HepG2 (cell line): ENCODE results near the gene KLF5. TPM values are rescaled to one million over a fixed set of nuclear protein-coding genes. Genes with fewer than 3 reads are reported as not detected.

ENCODE experiments used
- DPF2 ChIP-seq: sonication (generic); formaldehyde crosslinking; IDR thresholded peaks from 2 replicates; pipeline ENCODE4 v1.4.0; 2020; ENCODE audit warnings: mild to moderate bottlenecking, low read depth, missing genetic modification reagents, borderline replicate concordance
- FOSL2 ChIP-seq: sonication (generic); formaldehyde crosslinking; IDR thresholded peaks from 2 replicates; pipeline ENCODE4 v1.4.0; 2020; ENCODE audit warnings: missing genetic modification reagents
- FOXO1 ChIP-seq: sonication (generic); formaldehyde crosslinking; IDR thresholded peaks from 2 replicates; pipeline ENCODE4 v1.4.0; 2020; ENCODE audit warnings: missing genetic modification reagents
- ISL2 ChIP-seq: sonication (generic); formaldehyde crosslinking; IDR thresholded peaks from 2 replicates; pipeline ENCODE4 v1.5.0; 2020; ENCODE audit warnings: missing genetic modification reagents
- RFX5 ChIP-seq: IDR thresholded peaks from 2 replicates; pipeline ENCODE4 v1.6.1; 2011; ENCODE audit warnings: low read depth, low read length, improper control_type of control experiment
- SKI ChIP-seq: fragments of 450-650 bp; IDR thresholded peaks from one replicate; pipeline ENCODE4 v1.6.1; 2018; ENCODE audit warnings: mild to moderate bottlenecking; ENCODE audit not compliant: partially characterized antibody
- polyA plus RNA-seq, 8 experiments: library from polyadenylated mRNA; depleted of rRNA in 3 of 8; stranded (reverse) in 7 of 8; unstranded in 1 of 8; fragments of >200 nt; fragmentation: Illumina TruSeq in 4 of 8; extraction: Trizol in 4 of 8; gene quantifications; 2 replicates each; pipeline versions ENCODE4 v1.2.1 to v1.2.3, GENCODE V29; 2011 to 2016; ENCODE audit warnings: low read depth in 4 of 8, missing spikeins in 1 of 8, mixed read lengths in 1 of 8; ENCODE audit not compliant: insufficient read depth in 1 of 8
- total RNA-seq, 5 experiments: library from RNA; depleted of rRNA; stranded (reverse); fragments of >200 nt; fragmentation: Illumina TruSeq; extraction: Trizol; gene quantifications; 2 replicates each; pipeline ENCODE4 v1.2.3, GENCODE V29; 2016; ENCODE audit warnings: low read depth in 1 of 5
- TF ChIP-seq, protein P1 (sequence below): sonication (generic); formaldehyde crosslinking; IDR thresholded peaks from 2 replicates; pipeline ENCODE4 v1.9.0; 2021; ENCODE audit warnings: mild to moderate bottlenecking, missing genetic modification reagents
- TF ChIP-seq, protein P2 (sequence below): sonication (generic); formaldehyde crosslinking; IDR thresholded peaks from 2 replicates; pipeline ENCODE4 v1.8.1; 2022; ENCODE audit warnings: mild to moderate bottlenecking, missing genetic modification reagents
- TF ChIP-seq, protein P3 (sequence below): sonication (generic); formaldehyde crosslinking; IDR thresholded peaks from 2 replicates; pipeline ENCODE4 v1.4.0; 2020; ENCODE audit warnings: mild to moderate bottlenecking, missing genetic modification reagents, borderline replicate concordance
- TF ChIP-seq, protein P4 (sequence below): sonication (generic); formaldehyde crosslinking; IDR thresholded peaks from 2 replicates; pipeline ENCODE4 v1.4.0; 2020; ENCODE audit warnings: missing genetic modification reagents, mild to moderate bottlenecking, borderline replicate concordance
- TF ChIP-seq, protein P5 (sequence below): sonication (generic); formaldehyde crosslinking; IDR thresholded peaks from 2 replicates; pipeline ENCODE4 v1.4.0; 2020; ENCODE audit warnings: missing genetic modification reagents

The KLF5 gene
- total and polyA plus RNA-seq, 2 of the 13 experiments (the other 11 are each of a cell fraction or from before 2014, with no cell fraction given): 1.7 to 9.2 TPM

DNA sequence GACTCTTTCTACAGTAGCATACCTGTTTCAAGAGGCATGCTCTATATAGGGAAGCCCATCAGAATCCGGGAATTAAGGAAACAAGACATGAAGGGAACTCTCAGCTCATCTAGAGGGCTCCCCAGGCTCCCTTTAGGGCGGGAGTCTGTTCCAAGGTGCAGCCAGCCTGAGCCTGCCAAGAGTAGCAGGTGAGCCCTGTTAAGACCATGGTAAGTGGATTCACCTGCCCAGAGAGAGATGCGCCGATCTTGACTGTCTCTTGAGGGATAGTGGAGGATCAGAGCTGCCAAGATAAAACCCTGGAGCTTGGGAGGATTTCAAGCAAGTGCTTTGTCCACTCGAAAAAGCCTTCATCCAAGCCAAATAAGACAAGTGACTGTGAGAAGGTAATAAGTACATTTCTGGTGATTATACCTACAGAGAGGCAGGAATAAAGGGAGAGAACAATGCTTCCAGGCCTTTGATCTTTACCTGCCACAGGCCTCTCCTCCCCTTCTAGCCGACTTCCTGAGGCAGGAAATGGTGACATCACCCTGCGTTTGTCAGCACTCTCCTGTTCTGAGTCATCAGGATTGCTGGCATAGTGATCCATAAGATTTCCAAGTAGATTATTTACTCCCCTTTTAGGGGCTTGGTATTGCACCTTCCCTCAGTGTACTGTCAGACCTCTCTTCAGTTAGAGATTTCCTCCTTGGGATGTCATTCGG is 31.5 kb downstream of the KLF5 start (continued):
- TF ChIP-seq, protein P1, sequence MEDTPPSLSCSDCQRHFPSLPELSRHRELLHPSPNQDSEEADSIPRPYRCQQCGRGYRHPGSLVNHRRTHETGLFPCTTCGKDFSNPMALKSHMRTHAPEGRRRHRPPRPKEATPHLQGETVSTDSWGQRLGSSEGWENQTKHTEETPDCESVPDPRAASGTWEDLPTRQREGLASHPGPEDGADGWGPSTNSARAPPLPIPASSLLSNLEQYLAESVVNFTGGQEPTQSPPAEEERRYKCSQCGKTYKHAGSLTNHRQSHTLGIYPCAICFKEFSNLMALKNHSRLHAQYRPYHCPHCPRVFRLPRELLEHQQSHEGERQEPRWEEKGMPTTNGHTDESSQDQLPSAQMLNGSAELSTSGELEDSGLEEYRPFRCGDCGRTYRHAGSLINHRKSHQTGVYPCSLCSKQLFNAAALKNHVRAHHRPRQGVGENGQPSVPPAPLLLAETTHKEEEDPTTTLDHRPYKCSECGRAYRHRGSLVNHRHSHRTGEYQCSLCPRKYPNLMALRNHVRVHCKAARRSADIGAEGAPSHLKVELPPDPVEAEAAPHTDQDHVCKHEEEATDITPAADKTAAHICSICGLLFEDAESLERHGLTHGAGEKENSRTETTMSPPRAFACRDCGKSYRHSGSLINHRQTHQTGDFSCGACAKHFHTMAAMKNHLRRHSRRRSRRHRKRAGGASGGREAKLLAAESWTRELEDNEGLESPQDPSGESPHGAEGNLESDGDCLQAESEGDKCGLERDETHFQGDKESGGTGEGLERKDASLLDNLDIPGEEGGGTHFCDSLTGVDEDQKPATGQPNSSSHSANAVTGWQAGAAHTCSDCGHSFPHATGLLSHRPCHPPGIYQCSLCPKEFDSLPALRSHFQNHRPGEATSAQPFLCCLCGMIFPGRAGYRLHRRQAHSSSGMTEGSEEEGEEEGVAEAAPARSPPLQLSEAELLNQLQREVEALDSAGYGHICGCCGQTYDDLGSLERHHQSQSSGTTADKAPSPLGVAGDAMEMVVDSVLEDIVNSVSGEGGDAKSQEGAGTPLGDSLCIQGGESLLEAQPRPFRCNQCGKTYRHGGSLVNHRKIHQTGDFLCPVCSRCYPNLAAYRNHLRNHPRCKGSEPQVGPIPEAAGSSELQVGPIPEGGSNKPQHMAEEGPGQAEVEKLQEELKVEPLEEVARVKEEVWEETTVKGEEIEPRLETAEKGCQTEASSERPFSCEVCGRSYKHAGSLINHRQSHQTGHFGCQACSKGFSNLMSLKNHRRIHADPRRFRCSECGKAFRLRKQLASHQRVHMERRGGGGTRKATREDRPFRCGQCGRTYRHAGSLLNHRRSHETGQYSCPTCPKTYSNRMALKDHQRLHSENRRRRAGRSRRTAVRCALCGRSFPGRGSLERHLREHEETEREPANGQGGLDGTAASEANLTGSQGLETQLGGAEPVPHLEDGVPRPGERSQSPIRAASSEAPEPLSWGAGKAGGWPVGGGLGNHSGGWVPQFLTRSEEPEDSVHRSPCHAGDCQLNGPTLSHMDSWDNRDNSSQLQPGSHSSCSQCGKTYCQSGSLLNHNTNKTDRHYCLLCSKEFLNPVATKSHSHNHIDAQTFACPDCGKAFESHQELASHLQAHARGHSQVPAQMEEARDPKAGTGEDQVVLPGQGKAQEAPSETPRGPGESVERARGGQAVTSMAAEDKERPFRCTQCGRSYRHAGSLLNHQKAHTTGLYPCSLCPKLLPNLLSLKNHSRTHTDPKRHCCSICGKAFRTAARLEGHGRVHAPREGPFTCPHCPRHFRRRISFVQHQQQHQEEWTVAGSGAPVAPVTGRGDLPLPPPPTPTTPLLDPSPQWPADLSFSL (CRISPR knock-in tag): no peak
- TF ChIP-seq, protein P2, sequence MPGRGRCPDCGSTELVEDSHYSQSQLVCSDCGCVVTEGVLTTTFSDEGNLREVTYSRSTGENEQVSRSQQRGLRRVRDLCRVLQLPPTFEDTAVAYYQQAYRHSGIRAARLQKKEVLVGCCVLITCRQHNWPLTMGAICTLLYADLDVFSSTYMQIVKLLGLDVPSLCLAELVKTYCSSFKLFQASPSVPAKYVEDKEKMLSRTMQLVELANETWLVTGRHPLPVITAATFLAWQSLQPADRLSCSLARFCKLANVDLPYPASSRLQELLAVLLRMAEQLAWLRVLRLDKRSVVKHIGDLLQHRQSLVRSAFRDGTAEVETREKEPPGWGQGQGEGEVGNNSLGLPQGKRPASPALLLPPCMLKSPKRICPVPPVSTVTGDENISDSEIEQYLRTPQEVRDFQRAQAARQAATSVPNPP (CRISPR knock-in tag): no peak
- TF ChIP-seq ISL2 (CRISPR knock-in tag): peak; percentile 57; the same call in 1 of the 2 replicates
- peak; percentile 58; the same call in 1 of the 2 replicates for TF ChIP-seq FOXO1 (CRISPR knock-in tag)
- TF ChIP-seq, protein P3, sequence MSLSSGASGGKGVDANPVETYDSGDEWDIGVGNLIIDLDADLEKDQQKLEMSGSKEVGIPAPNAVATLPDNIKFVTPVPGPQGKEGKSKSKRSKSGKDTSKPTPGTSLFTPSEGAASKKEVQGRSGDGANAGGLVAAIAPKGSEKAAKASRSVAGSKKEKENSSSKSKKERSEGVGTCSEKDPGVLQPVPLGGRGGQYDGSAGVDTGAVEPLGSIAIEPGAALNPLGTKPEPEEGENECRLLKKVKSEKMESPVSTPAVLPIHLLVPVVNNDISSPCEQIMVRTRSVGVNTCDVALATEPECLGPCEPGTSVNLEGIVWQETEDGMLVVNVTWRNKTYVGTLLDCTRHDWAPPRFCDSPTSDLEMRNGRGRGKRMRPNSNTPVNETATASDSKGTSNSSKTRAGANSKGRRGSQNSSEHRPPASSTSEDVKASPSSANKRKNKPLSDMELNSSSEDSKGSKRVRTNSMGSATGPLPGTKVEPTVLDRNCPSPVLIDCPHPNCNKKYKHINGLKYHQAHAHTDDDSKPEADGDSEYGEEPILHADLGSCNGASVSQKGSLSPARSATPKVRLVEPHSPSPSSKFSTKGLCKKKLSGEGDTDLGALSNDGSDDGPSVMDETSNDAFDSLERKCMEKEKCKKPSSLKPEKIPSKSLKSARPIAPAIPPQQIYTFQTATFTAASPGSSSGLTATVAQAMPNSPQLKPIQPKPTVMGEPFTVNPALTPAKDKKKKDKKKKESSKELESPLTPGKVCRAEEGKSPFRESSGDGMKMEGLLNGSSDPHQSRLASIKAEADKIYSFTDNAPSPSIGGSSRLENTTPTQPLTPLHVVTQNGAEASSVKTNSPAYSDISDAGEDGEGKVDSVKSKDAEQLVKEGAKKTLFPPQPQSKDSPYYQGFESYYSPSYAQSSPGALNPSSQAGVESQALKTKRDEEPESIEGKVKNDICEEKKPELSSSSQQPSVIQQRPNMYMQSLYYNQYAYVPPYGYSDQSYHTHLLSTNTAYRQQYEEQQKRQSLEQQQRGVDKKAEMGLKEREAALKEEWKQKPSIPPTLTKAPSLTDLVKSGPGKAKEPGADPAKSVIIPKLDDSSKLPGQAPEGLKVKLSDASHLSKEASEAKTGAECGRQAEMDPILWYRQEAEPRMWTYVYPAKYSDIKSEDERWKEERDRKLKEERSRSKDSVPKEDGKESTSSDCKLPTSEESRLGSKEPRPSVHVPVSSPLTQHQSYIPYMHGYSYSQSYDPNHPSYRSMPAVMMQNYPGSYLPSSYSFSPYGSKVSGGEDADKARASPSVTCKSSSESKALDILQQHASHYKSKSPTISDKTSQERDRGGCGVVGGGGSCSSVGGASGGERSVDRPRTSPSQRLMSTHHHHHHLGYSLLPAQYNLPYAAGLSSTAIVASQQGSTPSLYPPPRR (CRISPR knock-in tag): 0 out of 2 replicates have a peak, but pooled peaks have one; percentile 14
- TF ChIP-seq, protein P4, sequence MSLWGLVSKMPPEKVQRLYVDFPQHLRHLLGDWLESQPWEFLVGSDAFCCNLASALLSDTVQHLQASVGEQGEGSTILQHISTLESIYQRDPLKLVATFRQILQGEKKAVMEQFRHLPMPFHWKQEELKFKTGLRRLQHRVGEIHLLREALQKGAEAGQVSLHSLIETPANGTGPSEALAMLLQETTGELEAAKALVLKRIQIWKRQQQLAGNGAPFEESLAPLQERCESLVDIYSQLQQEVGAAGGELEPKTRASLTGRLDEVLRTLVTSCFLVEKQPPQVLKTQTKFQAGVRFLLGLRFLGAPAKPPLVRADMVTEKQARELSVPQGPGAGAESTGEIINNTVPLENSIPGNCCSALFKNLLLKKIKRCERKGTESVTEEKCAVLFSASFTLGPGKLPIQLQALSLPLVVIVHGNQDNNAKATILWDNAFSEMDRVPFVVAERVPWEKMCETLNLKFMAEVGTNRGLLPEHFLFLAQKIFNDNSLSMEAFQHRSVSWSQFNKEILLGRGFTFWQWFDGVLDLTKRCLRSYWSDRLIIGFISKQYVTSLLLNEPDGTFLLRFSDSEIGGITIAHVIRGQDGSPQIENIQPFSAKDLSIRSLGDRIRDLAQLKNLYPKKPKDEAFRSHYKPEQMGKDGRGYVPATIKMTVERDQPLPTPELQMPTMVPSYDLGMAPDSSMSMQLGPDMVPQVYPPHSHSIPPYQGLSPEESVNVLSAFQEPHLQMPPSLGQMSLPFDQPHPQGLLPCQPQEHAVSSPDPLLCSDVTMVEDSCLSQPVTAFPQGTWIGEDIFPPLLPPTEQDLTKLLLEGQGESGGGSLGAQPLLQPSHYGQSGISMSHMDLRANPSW (CRISPR knock-in tag): 0 out of 2 replicates have a peak, but pooled peaks have one; percentile 21
- no peak for TF ChIP-seq SKI
- peak; percentile 76 for TF ChIP-seq DPF2 (CRISPR knock-in tag)
- TF ChIP-seq FOSL2 (CRISPR knock-in tag): peak; percentile 99
- no peak for TF ChIP-seq RFX5
- TF ChIP-seq, protein P5, sequence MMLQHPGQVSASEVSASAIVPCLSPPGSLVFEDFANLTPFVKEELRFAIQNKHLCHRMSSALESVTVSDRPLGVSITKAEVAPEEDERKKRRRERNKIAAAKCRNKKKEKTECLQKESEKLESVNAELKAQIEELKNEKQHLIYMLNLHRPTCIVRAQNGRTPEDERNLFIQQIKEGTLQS (CRISPR knock-in tag): peak; percentile 98
